SKM-1 (cell line): ENCODE measurements around the gene OGDHL.

ENCODE experiments used
- DNase-seq: peaks from one replicate; lab custom pipeline; 2025; ENCODE audit not compliant: unreplicated experiment; lab: John Stamatoyannopoulos, UW

OGDHL gene

DNA sequence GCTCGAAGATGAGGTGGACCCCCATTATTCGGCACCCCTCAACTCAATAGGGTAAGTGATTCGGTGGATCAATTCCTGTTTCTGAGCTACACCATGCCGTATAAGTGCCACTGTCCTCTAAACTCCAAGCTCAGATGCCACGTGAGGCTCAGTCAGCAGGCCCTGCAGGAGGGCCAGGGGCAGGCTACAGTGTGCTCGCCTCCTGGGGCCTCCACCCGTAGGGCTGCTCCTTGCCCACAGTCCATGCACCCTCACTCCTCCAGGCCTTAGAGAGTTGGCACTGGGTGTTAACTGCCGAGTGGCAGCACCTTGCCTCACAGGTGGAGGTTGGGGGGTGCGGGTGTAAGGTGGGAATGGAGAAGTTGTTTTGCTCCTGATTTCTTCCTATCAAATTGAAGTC lies 70.5 kb downstream of the OGDHL start:
- no peak for DNase-seq

DNA sequence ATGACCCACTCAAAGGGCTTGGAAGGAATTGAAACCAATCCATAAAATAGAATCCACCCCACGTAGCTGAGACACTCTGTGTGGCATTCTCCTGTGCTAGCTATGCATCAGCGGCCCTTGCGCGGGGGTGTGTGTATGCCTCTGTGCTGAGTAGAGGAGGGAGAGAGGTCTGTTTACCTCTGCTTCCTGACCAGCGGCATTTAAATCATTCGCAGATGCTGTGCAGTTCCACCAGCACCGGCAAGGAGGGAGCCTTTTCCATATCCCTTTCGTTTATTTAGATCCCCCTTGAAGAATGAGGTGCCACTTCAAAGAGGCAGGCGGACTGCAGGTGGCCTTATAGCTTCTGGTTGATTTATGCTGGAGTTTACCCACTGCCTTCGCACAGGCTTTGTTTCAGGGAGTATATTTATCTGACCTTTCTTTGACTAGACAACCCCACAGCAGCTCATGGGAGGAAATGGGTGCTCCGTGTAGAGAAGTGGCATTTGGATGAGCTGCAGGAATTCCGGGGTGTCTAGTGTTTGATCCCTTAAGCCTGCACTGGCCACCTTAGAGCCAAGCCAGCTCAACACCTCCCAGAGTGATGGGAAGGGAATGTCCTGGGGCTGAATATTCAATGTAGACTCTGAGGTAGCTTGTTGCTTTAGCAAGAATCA lies 71.3 kb downstream of the OGDHL start:
- DNase-seq, result no peak

DNA sequence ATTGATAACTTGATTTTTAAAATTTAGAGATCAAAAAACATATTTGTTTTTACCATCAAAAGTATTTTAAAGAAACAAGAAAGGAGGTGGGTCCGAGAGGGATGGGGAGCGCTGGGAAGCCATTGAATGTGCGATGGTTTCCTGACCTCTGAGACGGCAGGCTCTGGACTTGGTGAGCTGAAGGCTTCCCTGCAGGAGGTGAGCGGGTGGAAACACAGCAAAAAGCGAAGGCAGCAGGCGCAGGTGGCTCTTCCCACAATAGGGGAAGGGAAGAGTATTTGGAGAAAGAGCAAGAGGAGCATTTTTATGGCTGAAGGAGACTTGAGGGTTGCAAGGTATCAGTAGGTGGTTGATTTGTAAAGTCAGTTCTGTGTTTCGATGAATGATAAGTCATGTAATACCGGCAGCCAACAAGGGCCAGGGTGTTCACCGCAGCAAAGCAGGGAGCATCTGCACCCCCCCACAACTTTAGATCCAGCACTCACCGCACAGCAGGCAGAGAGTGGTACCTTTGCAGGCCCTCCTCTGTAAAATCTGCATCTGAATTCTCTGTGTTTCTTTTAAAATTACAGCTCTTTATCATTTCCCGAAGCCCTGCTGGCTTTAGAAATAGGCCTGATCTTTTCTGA lies 72.1 kb downstream of the OGDHL start:
- no peak for DNase-seq

DNA sequence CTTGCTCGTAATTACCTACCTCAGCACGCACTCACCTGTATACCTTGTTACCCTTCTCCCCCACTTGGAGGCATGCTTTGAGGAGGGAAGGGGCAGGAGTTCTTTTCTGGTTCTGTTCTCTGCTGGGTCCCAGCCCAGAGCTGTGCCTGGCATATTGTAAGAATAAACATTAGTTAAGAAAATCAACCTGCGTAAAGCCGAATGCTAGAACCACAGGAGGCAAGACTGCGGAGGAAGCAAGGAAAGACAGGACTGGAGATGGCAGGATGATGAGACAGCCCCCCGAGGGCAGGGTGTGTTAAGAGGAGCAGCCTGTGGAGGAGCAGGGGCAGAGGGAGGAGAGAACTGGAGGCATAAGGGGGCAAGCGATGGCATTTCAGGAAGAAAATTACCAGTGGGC lies 73.2 kb downstream of the OGDHL start:
- no peak for DNase-seq

DNA sequence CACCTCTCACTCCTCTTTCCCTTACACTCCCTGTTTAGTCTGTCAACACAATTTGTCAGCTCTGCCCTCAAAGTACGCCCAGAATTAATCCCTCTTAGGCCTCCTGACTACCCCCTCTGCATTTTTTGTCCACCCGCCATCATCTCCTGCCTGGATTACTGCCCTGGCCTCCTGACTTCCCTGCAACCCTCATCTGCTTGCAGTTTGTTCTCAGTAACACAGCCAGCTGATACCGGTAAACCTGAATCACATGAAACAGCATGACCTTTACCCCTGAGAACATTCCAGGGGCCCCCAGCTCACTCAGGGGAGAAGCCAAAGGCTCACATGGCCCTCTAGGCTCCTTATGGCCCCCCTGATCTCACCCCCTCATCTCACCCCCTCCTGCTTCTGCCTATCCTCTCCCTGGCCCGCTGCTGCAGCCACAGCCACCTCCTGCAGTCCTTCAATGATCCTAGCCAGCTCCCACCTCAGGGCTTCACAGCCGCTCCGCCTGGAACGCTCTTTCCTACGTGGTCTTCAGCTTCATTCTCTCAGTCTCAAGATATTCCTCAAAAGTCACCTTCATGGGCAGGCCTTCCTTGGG lies 73.8 kb downstream of the OGDHL start:
- DNase-seq, result no peak

DNA sequence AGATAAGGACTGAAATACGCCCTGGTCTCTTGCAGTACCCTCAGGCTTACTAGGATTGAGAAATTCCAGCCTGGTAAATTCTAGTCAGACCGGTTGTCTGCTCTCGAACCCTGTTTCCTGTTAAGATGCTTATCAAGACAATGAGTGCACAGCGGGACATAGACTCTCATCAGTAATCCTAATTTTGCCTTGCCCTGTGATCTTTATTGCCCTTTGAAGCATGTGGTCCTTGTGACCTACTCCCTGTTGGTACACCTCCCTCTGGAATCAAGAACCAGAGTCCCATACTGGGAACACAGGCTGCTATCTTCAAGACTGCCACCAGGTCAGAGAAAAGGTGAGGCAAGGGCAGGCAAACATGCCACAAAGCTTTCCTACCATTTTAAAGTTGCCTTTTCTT lies 75.5 kb downstream of the OGDHL start:
- no peak for DNase-seq
